HL-60 (cell line): ENCODE results near the gene SNX9.

Source experiments
- DNase-seq, 2 experiments: peaks; one replicate each; pipeline ENCODE4 v3.0.0-alpha.2; 2010 to 2020; ENCODE audit warnings: low read depth in 1 of 2, low spot score in 1 of 2
- H3K27ac ChIP-seq: fragments of 250-450 bp; sonication (Bioruptor Pico); replicated peaks from 2 replicates; pipeline ENCODE4 v1.5.1; 2020; ENCODE audit warnings: mild to moderate bottlenecking, moderate library complexity
- H3K27me3 ChIP-seq: fragments of 250-450 bp; sonication (Bioruptor Pico); 2 replicates; pipeline ENCODE4 v1.5.1; 2021; ENCODE audit warnings: mild to moderate bottlenecking, moderate library complexity; ENCODE audit not compliant: insufficient read depth, poor library complexity, severe bottlenecking
- H3K4me3 ChIP-seq: replicated peaks from 2 replicates; pipeline ENCODE4 v1.5.1; 2011; ENCODE audit warnings: mild to moderate bottlenecking, control low read depth, low read length; ENCODE audit not compliant: insufficient read depth
- CTCF ChIP-seq: IDR thresholded peaks from one replicate; pipeline ENCODE4 v1.5.1; 2011; ENCODE audit warnings: low read length, control low read depth, inconsistent platforms; ENCODE audit not compliant: insufficient read depth
- GABPA ChIP-seq: IDR thresholded peaks from 2 replicates; pipeline ENCODE4 v1.6.1; 2012; ENCODE audit warnings: low read depth
- POLR2AphosphoS5 ChIP-seq: IDR thresholded peaks from 2 replicates; pipeline ENCODE4 v1.6.1; 2012; ENCODE audit warnings: low read depth
- REST ChIP-seq: IDR thresholded peaks from 2 replicates; pipeline ENCODE4 v1.6.1; 2012; ENCODE audit warnings: low read depth; ENCODE audit not compliant: insufficient replicate concordance
- SPI1 ChIP-seq: IDR thresholded peaks from 2 replicates; pipeline ENCODE4 v1.6.1; 2012; ENCODE audit warnings: low read depth, mild to moderate bottlenecking, borderline replicate concordance

The SNX9 gene

GRCh38 chr6:157885876-157886275, 62.8 kb downstream of the SNX9 start:
- Histone ChIP-seq H3K27me3 (no peaks in the 10 kb centered on the region), H3K27ac (no peak overlapping the region), H3K4me3 (no peak overlapping the region)
- TF ChIP-seq CTCF (no peak), SPI1 (no peak), POLR2AphosphoS5 (no peak), GABPA (no peak), REST (no peak)
- no peak for DNase-seq

GRCh38 chr6:157887892-157888291, 64.8 kb downstream of the SNX9 start:
- DNase-seq: no peak
- TF ChIP-seq REST (no peak), SPI1 (no peak), GABPA (no peak), POLR2AphosphoS5 (no peak), CTCF (no peak)
- H3K27ac ChIP-seq: no peak overlapping the region

GRCh38 chr6:157891544-157892362, 68.7 kb downstream of the SNX9 start:
- peak in 1 of 2 experiments; percentile 62 for DNase-seq
- Histone ChIP-seq H3K27ac (no peak overlapping the region), H3K4me3 (no peak overlapping the region), H3K27me3 (no peaks in the 10 kb centered on the region)
- TF ChIP-seq POLR2AphosphoS5 (no peak), CTCF (no peak), SPI1 (no peak), GABPA (no peak), REST (no peak)

More at GRCh38 chr6:157887892-157888291, 64.8 kb downstream of the SNX9 start:
- Histone ChIP-seq H3K4me3 (no peak overlapping the region), H3K27me3 (no peaks in the 10 kb centered on the region)
